GM23248 (cell line): ENCODE measurements around the gene L3MBTL4. TPM values are rescaled to one million over a fixed set of nuclear protein-coding genes. Genes with fewer than 3 reads are reported as not detected.

Experiments used
- DNase-seq: peaks from one replicate; pipeline ENCODE4 v3.0.0-alpha.2; 2015
- H2AFZ ChIP-seq: fragments of 200-600 bp; sonication (generic); 2 replicates; pipeline ENCODE4 v1.6.1; 2016; ENCODE audit warnings: antibody characterized with exemption
- H3F3A ChIP-seq: fragments of 200-600 bp; sonication (generic); 2 replicates; pipeline ENCODE4 v1.6.1; 2016; ENCODE audit warnings: mild to moderate bottlenecking, antibody characterized with exemption, mixed run types; ENCODE audit not compliant: insufficient read depth
- H3K27ac ChIP-seq: fragments of 200-600 bp; sonication (generic); 2 replicates; pipeline ENCODE4 v1.5.1; 2016; ENCODE audit warnings: mild to moderate bottlenecking
- H3K27me3 ChIP-seq: fragments of 200-600 bp; sonication (generic); replicated peaks from 2 replicates; pipeline ENCODE4 v1.6.1; 2016; ENCODE audit warnings: mild to moderate bottlenecking; ENCODE audit not compliant: insufficient read depth
- H3K36me3 ChIP-seq: fragments of 200-600 bp; sonication (generic); 2 replicates; pipeline ENCODE4 v1.6.1; 2016; ENCODE audit warnings: low read depth, mild to moderate bottlenecking
- H3K4me1 ChIP-seq: fragments of 200-600 bp; sonication (generic); 2 replicates; pipeline ENCODE4 v1.6.1; 2016; ENCODE audit warnings: mild to moderate bottlenecking; ENCODE audit not compliant: insufficient read depth
- H3K4me2 ChIP-seq: fragments of 200-600 bp; sonication (generic); one replicate; pipeline ENCODE4 v1.6.1; 2016; ENCODE audit warnings: mild to moderate bottlenecking; ENCODE audit not compliant: unreplicated experiment
- H3K4me3 ChIP-seq: fragments of 200-600 bp; sonication (generic); 2 replicates; pipeline ENCODE4 v1.5.1; 2016; ENCODE audit warnings: mild to moderate bottlenecking
- H3K79me2 ChIP-seq: fragments of 200-600 bp; sonication (generic); 2 replicates; pipeline ENCODE4 v1.6.1; 2016; ENCODE audit warnings: mild to moderate bottlenecking; ENCODE audit not compliant: insufficient read depth
- H3K9ac ChIP-seq: fragments of 200-600 bp; sonication (generic); 2 replicates; pipeline ENCODE4 v1.6.1; 2016; ENCODE audit warnings: mild to moderate bottlenecking
- H3K9me2 ChIP-seq: fragments of 200-600 bp; sonication (generic); 2 replicates; pipeline ENCODE4 v1.6.1; 2016; ENCODE audit warnings: mixed run types, mild to moderate bottlenecking, moderate library complexity; ENCODE audit not compliant: insufficient read depth
- H3K9me3 ChIP-seq: fragments of 200-600 bp; sonication (generic); one replicate; pipeline ENCODE4 v1.6.1; 2017; ENCODE audit warnings: low read depth
- H4K20me1 ChIP-seq: fragments of 200-600 bp; sonication (generic); 2 replicates; pipeline ENCODE4 v1.6.0; 2016; ENCODE audit not compliant: insufficient read depth
- EZH2 ChIP-seq: fragments of 200-600 bp; sonication (generic); IDR thresholded peaks from 2 replicates; pipeline ENCODE4 v1.6.1; 2018; ENCODE audit warnings: antibody characterized with exemption, mild to moderate bottlenecking; ENCODE audit not compliant: insufficient read depth, poor library complexity, severe bottlenecking
- EZH2phosphoT487 ChIP-seq: fragments of 200-600 bp; sonication (generic); IDR thresholded peaks from 2 replicates; pipeline ENCODE4 v1.6.1; 2018; ENCODE audit warnings: antibody characterized with exemption, moderate library complexity, mild to moderate bottlenecking, low read depth; ENCODE audit not compliant: insufficient read depth
- WGBS, 2 experiments: methylation state at CpG; one replicate each; pipeline ENCODE4 v1.1.6; 2015 to 2017; ENCODE audit warnings: low lambda C conversion rate in 2 of 2, low coverage in 1 of 2; ENCODE audit errors: missing lambda C conversion rate in 2 of 2; 5-methylcytosine and 5-hydroxymethylcytosine counted together
- in situ Hi-C: fragments of 300-500 bp; cut with MboI; formaldehyde crosslinking; loops from 2 replicates; pipeline ENCODE4 v1.15.0; 2020
- polyA plus RNA-seq: library from polyadenylated mRNA; unstranded; fragments of >200 nt; fragmentation: Nextera tagmentation; extraction: Ambion mirVana; gene quantifications from 2 replicates; pipeline ENCODE4 v1.2.1, GENCODE V29; 2016
- total RNA-seq: library from RNA; depleted of rRNA; stranded (reverse); fragments of >200 nt; shearing (Covaris generic); gene quantifications from 2 replicates; pipeline ENCODE4 v1.2.3, GENCODE V29; 2014

The L3MBTL4 gene
- total and polyA plus RNA-seq, 2 experiments from 2014 or later: not detected

DNA sequence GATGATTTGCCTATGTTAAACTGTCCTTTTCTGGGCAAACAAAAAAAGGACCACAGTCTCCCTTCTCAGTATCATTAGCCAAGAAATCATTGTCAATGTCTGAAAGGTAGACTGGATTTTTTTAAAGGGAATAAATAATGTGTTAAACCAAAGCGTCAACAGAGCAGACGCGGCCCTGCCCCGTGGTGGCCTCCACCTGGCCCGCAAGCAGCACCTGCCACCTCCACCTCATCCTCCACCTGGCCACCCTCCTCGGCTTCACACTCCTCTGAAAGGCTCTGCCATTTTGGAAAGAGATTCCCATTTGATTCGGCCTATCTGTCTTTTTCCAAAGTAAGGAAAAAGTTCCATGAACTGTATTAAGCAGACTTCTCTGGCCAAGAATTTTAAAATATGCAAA, 451.4 kb downstream of the L3MBTL4 start:
- no peaks in the 10 kb centered on the region; the same call in 1 of the 2 replicates for H3K27me3 ChIP-seq
- H4K20me1 ChIP-seq: no peaks in the 10 kb centered on the region
- H3K9me2 ChIP-seq: no peaks in the 10 kb centered on the region
- no peak overlapping the region for H3K27ac ChIP-seq
- H3K79me2 ChIP-seq: no peaks in the 10 kb centered on the region
- H3K4me1 ChIP-seq: no peaks in the 10 kb centered on the region
- 87 to 90% methylated on average over 7 of the region's 7 CpGs for WGBS, 2 experiments
- H2AFZ ChIP-seq: no peak overlapping the region
- TF ChIP-seq EZH2phosphoT487: no peak
- no peak for TF ChIP-seq EZH2
- no peak overlapping the region for H3K4me3 ChIP-seq
- H3K36me3 ChIP-seq: no peaks in the 10 kb centered on the region
- H3K4me2 ChIP-seq: no peak overlapping the region
- in situ Hi-C loops: no loop called here
- DNase-seq: no peak
- no peaks in the 10 kb centered on the region for H3F3A ChIP-seq
- no peak overlapping the region for H3K9ac ChIP-seq
- no peaks in the 10 kb centered on the region for H3K9me3 ChIP-seq

GRCh38 chr18:5962362-5962761, 452.3 kb downstream of the L3MBTL4 start:
- H3K27me3 ChIP-seq: no peaks in the 10 kb centered on the region; the same call in 1 of the 2 replicates
- no peak for TF ChIP-seq EZH2
- no peak for TF ChIP-seq EZH2phosphoT487

DNA sequence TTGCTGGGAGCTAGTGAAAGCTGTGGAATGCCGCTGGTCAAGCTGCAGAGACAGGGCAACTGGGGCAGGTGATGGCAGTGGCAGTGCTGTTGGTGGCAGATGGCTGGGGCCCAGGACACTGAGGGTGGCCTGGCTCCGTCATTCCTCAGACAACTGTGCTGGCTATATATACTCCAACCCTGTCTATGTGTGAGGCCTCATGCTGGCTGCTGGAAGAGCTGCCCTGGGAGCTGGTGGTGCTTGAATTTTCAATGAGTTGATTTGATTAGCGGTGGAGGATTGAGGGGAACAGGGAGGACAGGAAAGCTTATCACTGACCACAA, 452.9 kb downstream of the L3MBTL4 start:
- no peak for DNase-seq
- no peaks in the 10 kb centered on the region; the same call in 1 of the 2 replicates for H3K27me3 ChIP-seq
- no peak overlapping the region for H3K27ac ChIP-seq
- H3K9me3 ChIP-seq: no peaks in the 10 kb centered on the region
- H3K4me1 ChIP-seq: no peaks in the 10 kb centered on the region
- no peaks in the 10 kb centered on the region for H3F3A ChIP-seq
- no peak for TF ChIP-seq EZH2
- no peak for TF ChIP-seq EZH2phosphoT487
- H3K4me2 ChIP-seq: no peak overlapping the region
- H3K79me2 ChIP-seq: no peaks in the 10 kb centered on the region
- no peak overlapping the region for H2AFZ ChIP-seq
- no peaks in the 10 kb centered on the region for H3K36me3 ChIP-seq
- H3K9me2 ChIP-seq: no peaks in the 10 kb centered on the region
- H3K4me3 ChIP-seq: no peak overlapping the region
- in situ Hi-C loops: no loop called here
- H4K20me1 ChIP-seq: no peaks in the 10 kb centered on the region
- no peak overlapping the region for H3K9ac ChIP-seq
- WGBS, 2 experiments: 76 to 82% methylated on average over 3 of the region's 3 CpGs

More at GRCh38 chr18:5962362-5962761, 452.3 kb downstream of the L3MBTL4 start:
- Histone ChIP-seq H3K36me3 (no peaks in the 10 kb centered on the region), H2AFZ (no peak overlapping the region), H3K4me1 (no peaks in the 10 kb centered on the region), H3F3A (no peaks in the 10 kb centered on the region), H3K9me2 (no peaks in the 10 kb centered on the region), H4K20me1 (no peaks in the 10 kb centered on the region), H3K4me3 (no peak overlapping the region), H3K4me2 (no peak overlapping the region), H3K27ac (no peak overlapping the region), H3K9ac (no peak overlapping the region), H3K79me2 (no peaks in the 10 kb centered on the region), H3K9me3 (no peaks in the 10 kb centered on the region)
- 45 to 48% methylated on average over 6 of the region's 6 CpGs for WGBS, 2 experiments
- no peak for DNase-seq
- in situ Hi-C loops: no loop called here

DNA sequence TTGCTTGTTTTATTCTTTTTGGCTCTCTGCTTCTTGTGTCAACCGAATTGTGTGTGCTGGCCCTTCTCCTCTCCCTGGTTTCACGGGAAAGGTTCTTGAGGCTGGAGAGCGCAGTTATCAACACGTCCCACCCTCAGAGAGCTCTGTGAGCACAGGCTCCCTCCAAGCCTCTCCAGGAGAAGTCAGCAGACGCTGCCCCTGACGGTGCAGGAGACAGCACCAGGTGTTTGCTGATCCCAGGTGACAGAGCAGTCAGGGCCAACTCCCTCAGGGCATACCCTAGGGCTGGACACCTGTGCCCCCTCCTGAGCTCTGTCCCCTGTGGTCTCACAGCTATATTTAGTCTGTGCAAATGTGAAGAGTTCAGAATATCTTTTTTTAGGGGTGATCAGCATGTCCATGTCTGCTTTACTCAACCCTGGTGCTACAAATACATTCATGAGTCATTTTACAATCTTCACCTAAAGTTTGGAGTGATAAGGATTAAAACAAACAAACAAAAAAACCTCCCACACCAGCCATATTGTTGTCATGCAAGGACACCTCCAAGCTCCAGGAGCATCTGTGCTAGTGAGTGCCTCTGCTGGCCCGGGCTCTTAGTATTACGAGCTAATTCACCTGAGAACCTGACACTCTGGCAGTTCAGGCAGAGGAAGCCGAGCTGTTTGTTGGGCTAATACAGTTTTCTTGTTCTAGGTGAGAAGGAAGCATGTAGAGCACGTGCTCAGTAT, 453.4 kb downstream of the L3MBTL4 start:
- Histone ChIP-seq H3K27me3 (no peaks in the 10 kb centered on the region; the same call in 1 of the 2 replicates), H3K4me3 (no peak overlapping the region), H3K4me2 (no peak overlapping the region), H3K4me1 (no peaks in the 10 kb centered on the region), H3K9me3 (no peaks in the 10 kb centered on the region), H3K9me2 (no peaks in the 10 kb centered on the region), H3K36me3 (no peaks in the 10 kb centered on the region), H3F3A (no peaks in the 10 kb centered on the region), H4K20me1 (no peaks in the 10 kb centered on the region), H3K27ac (no peak overlapping the region), H3K79me2 (no peaks in the 10 kb centered on the region), H3K9ac (no peak overlapping the region), H2AFZ (no peak overlapping the region)
- 57 to 59% methylated on average over 10 of the region's 10 CpGs for WGBS, 2 experiments
- DNase-seq: no peak
- in situ Hi-C loops: no loop called here
- TF ChIP-seq EZH2: no peak
- no peak for TF ChIP-seq EZH2phosphoT487
